IMR-90 (cell line): Measurements from ENCODE around the gene ANKRD52. TPM values are rescaled to one million over a fixed set of nuclear protein-coding genes. Genes with fewer than 3 reads are reported as not detected.

Source experiments
- ATAC-seq: fragments of 200-7000 bp; cut with Tn5 transposase; 2 replicates; pipeline ENCODE4 v1.9.1; 2020; ENCODE audit warnings: low read depth, mild to moderate bottlenecking, moderate library complexity
- BruUV-seq: library from RNA; stranded (reverse); fragments of 400-500 nt; replicated peaks from 2 replicates; lab custom pipeline; 2021; lab: Mats Ljungman, UMichigan
- CTCF ChIA-PET: fragments of 300-600 bp; formaldehyde crosslinking; extraction: SDS; loops from one replicate; lab custom pipeline; 2021; ENCODE audit warnings: antibody characterized with exemption; lab: Yijun Ruan, JAX
- POLR2A ChIA-PET: fragments of 300-600 bp; sonication (Branson Sonifier 250); formaldehyde crosslinking; loops from one replicate; lab custom pipeline; 2022; ENCODE audit warnings: antibody characterized with exemption; ENCODE audit not compliant: unreplicated experiment; lab: Charles Lee
- DNase-seq: peaks from one replicate; pipeline ENCODE4 v3.0.0; 2013
- H2AFZ ChIP-seq: replicated peaks from 2 replicates; pipeline ENCODE3; 2013; ENCODE audit warnings: low read length, mild to moderate bottlenecking; ENCODE audit not compliant: poor library complexity
- H2AK5ac ChIP-seq: 2 replicates; pipeline ENCODE4 v1.6.1; 2013; ENCODE audit warnings: low read depth, low read length, inconsistent platforms
- H2AK9ac ChIP-seq: replicated peaks from 2 replicates; pipeline ENCODE3; 2013; ENCODE audit warnings: mild to moderate bottlenecking, low read depth, low read length, moderate library complexity; ENCODE audit not compliant: poor library complexity
- H2BK120ac ChIP-seq: 2 replicates; pipeline ENCODE4 v1.6.1; 2013; ENCODE audit warnings: low read depth, low read length, inconsistent platforms
- H2BK15ac ChIP-seq: 3 replicates; pipeline ENCODE4 v1.6.1; 2013; ENCODE audit warnings: low read depth, low read length, inconsistent platforms
- H2BK20ac ChIP-seq: 2 replicates; pipeline ENCODE4 v1.6.1; 2013; ENCODE audit warnings: low read depth, mild to moderate bottlenecking, inconsistent platforms, low read length, moderate library complexity
- H2BK5ac ChIP-seq: 2 replicates; pipeline ENCODE4 v1.6.1; 2013; ENCODE audit warnings: mild to moderate bottlenecking, low read depth, low read length, inconsistent platforms; ENCODE audit not compliant: poor library complexity, severe bottlenecking
- H3K14ac ChIP-seq: replicated peaks from 2 replicates; pipeline ENCODE4 v1.6.1; 2013; ENCODE audit warnings: low read depth, low read length, inconsistent platforms
- H3K18ac ChIP-seq: 2 replicates; pipeline ENCODE4 v1.6.1; 2013; ENCODE audit warnings: low read depth, low read length, control low read depth
- H3K23ac ChIP-seq: 2 replicates; pipeline ENCODE4 v1.6.1; 2013; ENCODE audit warnings: low read depth, low read length, inconsistent platforms
- H3K27ac ChIP-seq: 2 replicates; pipeline ENCODE4 v1.5.1; 2013; ENCODE audit warnings: mild to moderate bottlenecking, control low read depth, low read length; ENCODE audit not compliant: insufficient read depth
- H3K27me3 ChIP-seq: 2 replicates; pipeline ENCODE4 v1.6.1; 2013; ENCODE audit warnings: low read length; ENCODE audit not compliant: control insufficient read depth, insufficient read depth
- H3K36me3 ChIP-seq: 2 replicates; pipeline ENCODE4 v1.6.1; 2013; ENCODE audit warnings: low read length, mixed read lengths; ENCODE audit not compliant: control insufficient read depth, insufficient read depth
- H3K4ac ChIP-seq: 2 replicates; pipeline ENCODE4 v1.6.1; 2013; ENCODE audit warnings: low read depth, low read length, inconsistent platforms
- H3K4me1 ChIP-seq: 2 replicates; pipeline ENCODE4 v1.6.1; 2013; ENCODE audit warnings: low read length, mixed read lengths; ENCODE audit not compliant: control insufficient read depth, insufficient read depth
- H3K4me2 ChIP-seq: 2 replicates; pipeline ENCODE4 v1.6.1; 2013; ENCODE audit warnings: low read depth, mild to moderate bottlenecking, control low read depth, low read length, moderate library complexity
- H3K4me3 ChIP-seq: 2 replicates; pipeline ENCODE4 v1.5.1; 2013; ENCODE audit warnings: low read depth, mild to moderate bottlenecking, control low read depth, low read length, moderate library complexity; ENCODE audit not compliant: insufficient read depth
- H3K56ac ChIP-seq: 2 replicates; pipeline ENCODE4 v1.6.1; 2013; ENCODE audit warnings: low read length, inconsistent platforms; ENCODE audit not compliant: insufficient read depth; ENCODE audit errors: extremely low read depth
- H3K79me1 ChIP-seq, 2 experiments: 2 replicates each; pipeline ENCODE4 v1.6.1; 2013; ENCODE audit warnings: low read length in 2 of 2, inconsistent platforms in 1 of 2, low read depth in 1 of 2
- H3K9ac ChIP-seq: 2 replicates; pipeline ENCODE4 v1.6.1; 2013; ENCODE audit warnings: low read depth, low read length, control low read depth
- H3K9me1 ChIP-seq: 2 replicates; pipeline ENCODE4 v1.6.1; 2013; ENCODE audit warnings: low read length, inconsistent platforms; ENCODE audit not compliant: insufficient read depth
- H3K9me3 ChIP-seq: 2 replicates; pipeline ENCODE4 v1.6.1; 2013; ENCODE audit warnings: low read length; ENCODE audit not compliant: control insufficient read depth, insufficient read depth
- H4K20me1 ChIP-seq: 2 replicates; pipeline ENCODE4 v1.6.1; 2013; ENCODE audit warnings: low read length, inconsistent platforms; ENCODE audit not compliant: insufficient read depth
- H4K5ac ChIP-seq: 2 replicates; pipeline ENCODE4 v1.6.1; 2013; ENCODE audit warnings: mild to moderate bottlenecking, low read depth, low read length, control low read depth
- H4K8ac ChIP-seq, 2 experiments: 2 replicates each; pipeline ENCODE4 v1.6.1; 2013; ENCODE audit warnings: low read depth in 2 of 2, low read length in 2 of 2, control low read depth in 1 of 2, inconsistent platforms in 1 of 2
- H4K91ac ChIP-seq: 2 replicates; pipeline ENCODE4 v1.6.1; 2013; ENCODE audit warnings: low read depth, low read length, inconsistent platforms; ENCODE audit not compliant: insufficient read depth
- MAFK ChIP-seq: IDR thresholded peaks from 2 replicates; pipeline ENCODE4 v1.6.1; 2012; ENCODE audit warnings: low read depth, low read length, improper control_type of control experiment
- SMC3 ChIP-seq: fragments of 150-350 bp; IDR thresholded peaks from 2 replicates; pipeline ENCODE4 v1.6.1; 2016; ENCODE audit warnings: low read depth, mild to moderate bottlenecking, antibody characterized with exemption, low read length, moderate library complexity
- WGBS, 2 experiments: methylation state at CpG; one replicate each; pipeline versions ENCODE4 v1.1.5 to v1.1.7; 2013; ENCODE audit warnings: missing lambda C conversion rate in 2 of 2; ENCODE audit not compliant: insufficient read length in 1 of 2; ENCODE audit errors: extremely low coverage in 2 of 2; 5-methylcytosine and 5-hydroxymethylcytosine counted together
- dilution Hi-C: fragments of 300-500 bp; cut with HindIII; formaldehyde crosslinking; loops from one replicate; pipeline ENCODE4 v1.14.3; 2018; ENCODE audit warnings: low sequenced_read_pairs; ENCODE audit not compliant: unreplicated experiment
- in situ Hi-C: fragments of 300-500 bp; cut with MboI; formaldehyde crosslinking; loops from 3 replicates; pipeline ENCODE4 v1.14.3; 2019; ENCODE audit warnings: low sequenced_read_pairs, inconsistent platforms, mixed read lengths
- intact Hi-C: fragments of 100-400 bp; cut with micrococcal nuclease; formaldehyde crosslinking; loops from 2 replicates; pipeline ENCODE4 v1.10.0; 2022
- polyA plus RNA-seq, 3 experiments: library from polyadenylated mRNA; depleted of rRNA; stranded (reverse); fragments of >200 nt; gene quantifications; 2 replicates each; pipeline ENCODE4 v1.2.3, GENCODE V29; 2012; ENCODE audit warnings: low replicate concordance in 1 of 3
- total RNA-seq: library from RNA; depleted of rRNA; stranded (reverse); fragments of >200 nt; gene quantifications from 2 replicates; pipeline ENCODE4 v1.2.3, GENCODE V29; 2012

ANKRD52 gene
- total and polyA plus RNA-seq, 2 of the 4 experiments (the other 2 are of a cell fraction), result 15.4 to 35.9 TPM

DNA sequence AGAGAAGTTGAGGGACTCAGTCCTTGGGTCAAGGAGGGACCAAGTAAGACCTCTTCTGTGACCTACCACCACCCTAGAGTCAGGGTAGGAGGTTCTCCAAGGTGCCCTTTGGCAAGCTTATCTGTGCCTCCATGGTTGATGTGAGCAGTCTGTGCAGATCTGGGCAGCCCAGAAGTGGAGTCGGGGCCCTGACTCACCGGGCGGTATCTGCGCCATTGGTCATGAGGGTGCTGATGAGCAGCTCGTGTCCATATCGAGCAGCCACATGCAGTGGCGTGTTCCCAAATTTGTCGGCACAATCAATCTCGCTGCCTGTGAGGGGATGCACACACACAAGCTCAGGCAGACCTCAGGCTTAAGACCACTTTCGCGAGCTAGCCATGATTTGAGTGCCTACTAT lies 5.1 kb downstream of the ANKRD52 start:
- ATAC-seq (no peak), DNase-seq (no peak)
- no peak for TF ChIP-seq MAFK
- TF ChIP-seq SMC3, result no peak
- no peaks in the 10 kb centered on the region for H3K27me3 ChIP-seq
- no peak overlapping the region for H4K91ac ChIP-seq
- peaks cover 12% of the 10 kb centered on the region for H3K4me1 ChIP-seq
- no peak overlapping the region for H3K4me2 ChIP-seq
- H2AFZ ChIP-seq, result no peak overlapping the region
- H3K4me3 ChIP-seq, result no peak overlapping the region
- H3K9me1 ChIP-seq, result peaks cover 22% of the 10 kb centered on the region
- H3K9ac ChIP-seq, result no peak overlapping the region
- H2AK9ac ChIP-seq, result no peak overlapping the region
- no peak overlapping the region for H3K18ac ChIP-seq
- ChIA-PET CTCF (no interaction called here), POLR2A (no interaction called here)
- H3K9me3 ChIP-seq, result no peaks in the 10 kb centered on the region
- intact Hi-C loops (no loop called here), dilution Hi-C loops (no loop called here), in situ Hi-C loops (no loop called here)
- H3K36me3 ChIP-seq, result peaks cover 71% of the 10 kb centered on the region
- no peak overlapping the region for H2AK5ac ChIP-seq
- H3K4ac ChIP-seq, result no peak overlapping the region
- no peak overlapping the region for H2BK5ac ChIP-seq
- H4K8ac ChIP-seq, result no peak overlapping the region
- no peak overlapping the region for H3K27ac ChIP-seq
- no peak overlapping the region for H3K56ac ChIP-seq
- no peak overlapping the region for H2BK15ac ChIP-seq
- no peak overlapping the region for H3K14ac ChIP-seq
- WGBS, 2 experiments, result 98% methylated on average over 7 of the region's 11 CpGs; no CpG with 5 or more reads in 1 of the 2 experiments
- peaks cover 43 to 73% of the 10 kb centered on the region in 2 experiments for H3K79me1 ChIP-seq
- H4K5ac ChIP-seq, result no peak overlapping the region
- no peak overlapping the region for H3K23ac ChIP-seq
- peaks cover 52% of the 10 kb centered on the region for H4K20me1 ChIP-seq
- no peak overlapping the region for H2BK20ac ChIP-seq
- no peak overlapping the region for H2BK120ac ChIP-seq
- BruUV-seq, result no TSS peak
